HEK293 (cell line): ENCODE measurements around the gene CLCA1.

Source experiments
- KLF16 ChIP-seq: fragments of 450-650 bp; formaldehyde crosslinking; IDR thresholded peaks from 2 replicates; pipeline ENCODE4 v1.5.1; 2017; ENCODE audit warnings: missing biosample characterization, missing genetic modification characterization
- ZNF391 ChIP-seq: fragments of 450-650 bp; formaldehyde crosslinking; IDR thresholded peaks from 2 replicates; pipeline ENCODE4 v1.5.1; 2016; ENCODE audit warnings: low read depth, missing biosample characterization, missing genetic modification characterization, borderline replicate concordance
- ZNF433 ChIP-seq: fragments of 450-650 bp; formaldehyde crosslinking; IDR thresholded peaks from 2 replicates; pipeline ENCODE4 v1.5.1; 2016; ENCODE audit warnings: missing biosample characterization, missing genetic modification characterization, low read depth
- ZSCAN23 ChIP-seq: fragments of 450-650 bp; formaldehyde crosslinking; IDR thresholded peaks from 2 replicates; pipeline ENCODE4 v1.5.1; 2016; ENCODE audit warnings: missing biosample characterization, missing genetic modification characterization
- TF ChIP-seq, protein P1 (sequence below): fragments of 450-650 bp; formaldehyde crosslinking; IDR thresholded peaks from 2 replicates; pipeline ENCODE4 v1.5.1; 2016; ENCODE audit warnings: missing biosample characterization, missing genetic modification characterization
- TF ChIP-seq, protein P2 (sequence below): fragments of 450-650 bp; formaldehyde crosslinking; IDR thresholded peaks from 2 replicates; pipeline ENCODE4; 2016; ENCODE audit warnings: missing biosample characterization, missing genetic modification characterization

DNA sequence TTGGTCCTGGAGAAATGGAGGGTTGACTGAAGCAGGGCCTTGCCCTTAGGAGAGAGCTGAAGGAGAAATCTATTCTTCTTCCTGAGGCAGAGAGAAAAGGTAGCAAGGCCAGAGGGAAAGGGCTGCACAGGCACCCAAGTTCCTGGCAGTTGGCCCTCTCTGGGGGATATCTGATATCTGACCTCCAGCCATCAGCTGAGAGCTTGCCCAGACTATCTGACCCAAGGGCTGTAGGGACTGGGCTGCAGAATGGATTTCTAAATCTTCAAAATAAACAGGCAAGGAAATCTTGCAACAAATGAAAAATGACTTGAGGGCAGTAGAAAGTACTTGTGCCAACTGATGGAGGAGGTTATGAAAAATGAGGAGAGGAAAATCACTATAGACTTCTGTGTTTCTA is 45.3 kb upstream of the CLCA1 start:
- TF ChIP-seq, protein P1, sequence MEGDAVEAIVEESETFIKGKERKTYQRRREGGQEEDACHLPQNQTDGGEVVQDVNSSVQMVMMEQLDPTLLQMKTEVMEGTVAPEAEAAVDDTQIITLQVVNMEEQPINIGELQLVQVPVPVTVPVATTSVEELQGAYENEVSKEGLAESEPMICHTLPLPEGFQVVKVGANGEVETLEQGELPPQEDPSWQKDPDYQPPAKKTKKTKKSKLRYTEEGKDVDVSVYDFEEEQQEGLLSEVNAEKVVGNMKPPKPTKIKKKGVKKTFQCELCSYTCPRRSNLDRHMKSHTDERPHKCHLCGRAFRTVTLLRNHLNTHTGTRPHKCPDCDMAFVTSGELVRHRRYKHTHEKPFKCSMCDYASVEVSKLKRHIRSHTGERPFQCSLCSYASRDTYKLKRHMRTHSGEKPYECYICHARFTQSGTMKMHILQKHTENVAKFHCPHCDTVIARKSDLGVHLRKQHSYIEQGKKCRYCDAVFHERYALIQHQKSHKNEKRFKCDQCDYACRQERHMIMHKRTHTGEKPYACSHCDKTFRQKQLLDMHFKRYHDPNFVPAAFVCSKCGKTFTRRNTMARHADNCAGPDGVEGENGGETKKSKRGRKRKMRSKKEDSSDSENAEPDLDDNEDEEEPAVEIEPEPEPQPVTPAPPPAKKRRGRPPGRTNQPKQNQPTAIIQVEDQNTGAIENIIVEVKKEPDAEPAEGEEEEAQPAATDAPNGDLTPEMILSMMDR (tag by site-specific recombination): no peak
- no peak for TF ChIP-seq ZNF433 (tag by site-specific recombination)
- no peak for TF ChIP-seq KLF16 (tag by site-specific recombination)
- TF ChIP-seq, protein P2, sequence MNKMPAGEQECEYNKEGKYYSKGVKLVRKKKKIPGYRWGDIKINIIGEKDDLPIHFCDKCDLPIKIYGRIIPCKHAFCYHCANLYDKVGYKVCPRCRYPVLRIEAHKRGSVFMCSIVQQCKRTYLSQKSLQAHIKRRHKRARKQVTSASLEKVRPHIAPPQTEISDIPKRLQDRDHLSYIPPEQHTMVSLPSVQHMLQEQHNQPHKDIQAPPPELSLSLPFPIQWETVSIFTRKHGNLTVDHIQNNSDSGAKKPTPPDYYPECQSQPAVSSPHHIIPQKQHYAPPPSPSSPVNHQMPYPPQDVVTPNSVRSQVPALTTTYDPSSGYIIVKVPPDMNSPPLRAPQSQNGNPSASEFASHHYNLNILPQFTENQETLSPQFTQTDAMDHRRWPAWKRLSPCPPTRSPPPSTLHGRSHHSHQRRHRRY (tag by site-specific recombination): no peak
- no peak for TF ChIP-seq ZNF391
- TF ChIP-seq ZSCAN23 (tag by site-specific recombination): no peak
